ENCODE data around the gene TMEM125.

The TMEM125 gene

GRCh38 chr1:43255438-43256210, 14.2 kb upstream of the TMEM125 start:
- TF ChIP-seq CTCF (conservative IDR thresholded peaks at IDR 0.05; ENCODE audit: low read depth, low read length), result no peak
- H3K4me3 ChIP-seq (ENCODE audit: low read length), result no peak overlapping the region
- DNase-seq (ENCODE audit: low read depth), result no peak

- no peak overlapping the region for H3K4me3 ChIP-seq (ENCODE audit: low read length)
- DNase-seq (ENCODE audit: low read depth), result no peak
- TF ChIP-seq CTCF (conservative IDR thresholded peaks at IDR 0.05; ENCODE audit: low read depth, low read length), result no peak
Measured at GRCh38 chr1:43256675-43257570, 12.9 kb upstream of the TMEM125 start.

- DNase-seq (ENCODE audit: low read depth), result no peak
- H3K4me3 ChIP-seq (ENCODE audit: low read length), result no peak overlapping the region
- TF ChIP-seq CTCF (conservative IDR thresholded peaks at IDR 0.05; ENCODE audit: low read depth, low read length), result no peak
Measured at GRCh38 chr1:43258370-43258769, 11.4 kb upstream of the TMEM125 start.

- no peak overlapping the region for H3K4me3 ChIP-seq (ENCODE audit: low read length)
- DNase-seq (ENCODE audit: low read depth), result no peak
- TF ChIP-seq CTCF (conservative IDR thresholded peaks at IDR 0.05; ENCODE audit: low read depth, low read length), result no peak
Measured at GRCh38 chr1:43265431-43265830, 4.4 kb upstream of the TMEM125 start.

- no peak for TF ChIP-seq CTCF (conservative IDR thresholded peaks at IDR 0.05; ENCODE audit: low read depth, low read length)
- DNase-seq (ENCODE audit: low read depth), result no peak
- H3K4me3 ChIP-seq (ENCODE audit: low read length), result no peak overlapping the region
Measured at GRCh38 chr1:43266881-43267280, 2.9 kb upstream of the TMEM125 start.

GRCh38 chr1:43267291-43267805, 2.4 kb upstream of the TMEM125 start:
- no peak overlapping the region for H3K4me3 ChIP-seq (ENCODE audit: low read length)
- no peak for DNase-seq (ENCODE audit: low read depth)
- no peak for TF ChIP-seq CTCF (conservative IDR thresholded peaks at IDR 0.05; ENCODE audit: low read depth, low read length)
